Right atrium auricular region (tissue), 2 donors: ENCODE measurements around the gene BEND4. TPM values are rescaled to one million over a fixed set of nuclear protein-coding genes. Genes with fewer than 3 reads are reported as not detected.
"Not testable (repeated sequence)": the region's sequence is repeated elsewhere in the genome, so short reads cannot be mapped to it uniquely, and the experiment has no call there.

Experiments
- DNase-seq: peaks from one replicate; pipeline ENCODE4 v3.0.0-alpha.2; 2019; ENCODE audit warnings: low spot score
- H3K27ac ChIP-seq, 2 donors: fragments of 200-600 bp; sonication (generic); 1 replicate in 1 of 2; 2 replicates in 1 of 2; pipeline ENCODE4 v1.5.1; 2016 to 2019
- H3K27me3 ChIP-seq, 2 donors: fragments of 200-600 bp; sonication (generic); one replicate each; pipeline versions ENCODE4 v1.5.1 to v1.6.0; 2017 to 2019
- H3K36me3 ChIP-seq: fragments of 200-600 bp; sonication (generic); one replicate; pipeline ENCODE4 v1.5.1; 2016
- H3K4me1 ChIP-seq, 2 donors: fragments of 200-600 bp; sonication (generic); one replicate each; pipeline versions ENCODE4 v1.5.1 to v1.6.0; 2017 to 2019
- H3K4me3 ChIP-seq, 2 donors: fragments of 200-600 bp; sonication (generic); 1 replicate in 1 of 2; 2 replicates in 1 of 2; pipeline ENCODE4 v1.5.1; 2017 to 2019; ENCODE audit warnings: mild to moderate bottlenecking in 1 of 2, moderate library complexity in 1 of 2
- H3K9me3 ChIP-seq, 2 donors: fragments of 200-600 bp; sonication (generic); one replicate each; pipeline ENCODE4 v1.5.1; 2019
- CTCF ChIP-seq, 2 donors: fragments of 200-600 bp; sonication (generic); IDR thresholded peaks; one replicate each; pipeline ENCODE4 v1.5.1; 2019; ENCODE audit warnings: antibody characterized with exemption in 2 of 2
- total RNA-seq, 2 donors: library from RNA; depleted of rRNA; stranded (reverse); fragments of >200 nt; gene quantifications; one replicate each; pipeline ENCODE4 v1.1.0, GENCODE V29; 2016

Gene BEND4
- under 1 TPM in 1 of 2 donors, not detected in 1; 0.04 TPM for total RNA-seq

- no peak for TF ChIP-seq CTCF (IDR thresholded peaks at IDR 0.05)
- peaks cover 0 to 19% of the 10 kb centered on the region in 2 donors for H3K4me1 ChIP-seq
- H3K36me3 ChIP-seq = no peaks in the 10 kb centered on the region
- no peak within 1 kb of the TSS for H3K27ac ChIP-seq
- H3K27me3 ChIP-seq = peaks cover 24 to 36% of the 10 kb centered on the region in 2 donors
- no peak for DNase-seq
- H3K9me3 ChIP-seq = no peaks in the 10 kb centered on the region
- H3K4me3 ChIP-seq = peak within 1 kb of the TSS; percentile 18 to 51
Measured at GRCh38 chr4:42152507-42153504, at the start of gene BEND4. Gene BEND4 (minus strand): TSS chr4:42152655. CDS start chr4:42152143, 512 bp downstream.

GRCh38 chr4:42197341-42197740 lies 44.9 kb upstream of the BEND4 start:
- no peaks in the 10 kb centered on the region for H3K27me3 ChIP-seq
- H3K4me1 ChIP-seq = no peaks in the 10 kb centered on the region
- no peak overlapping the region for H3K27ac ChIP-seq
- H3K36me3 ChIP-seq = no peaks in the 10 kb centered on the region
- no peak for DNase-seq
- TF ChIP-seq CTCF (IDR thresholded peaks at IDR 0.05) = no peak
- no peaks in the 10 kb centered on the region for H3K9me3 ChIP-seq
- H3K4me3 ChIP-seq = no peak overlapping the region

- Histone ChIP-seq H3K4me1 (no peaks in the 10 kb centered on the region), H3K27me3 (no peaks in the 10 kb centered on the region), H3K9me3 (peaks cover 0 to 7% of the 10 kb centered on the region in 2 donors), H3K36me3 (no peaks in the 10 kb centered on the region), H3K4me3 (no peak overlapping the region), H3K27ac (no peak overlapping the region)
- no peak for TF ChIP-seq CTCF (IDR thresholded peaks at IDR 0.05)
- no peak for DNase-seq
Measured at GRCh38 chr4:42172921-42173320, 20.5 kb upstream of the BEND4 start.

- Histone ChIP-seq H3K36me3 (no peaks in the 10 kb centered on the region), H3K27ac (no peak overlapping the region), H3K4me3 (no peak overlapping the region), H3K27me3 (no peaks in the 10 kb centered on the region), H3K9me3 (peaks cover 0 to 4% of the 10 kb centered on the region in 2 donors), H3K4me1 (no peaks in the 10 kb centered on the region)
- TF ChIP-seq CTCF (IDR thresholded peaks at IDR 0.05) = no peak
- no peak for DNase-seq
Measured at GRCh38 chr4:42172128-42172790, 19.8 kb upstream of the BEND4 start.

- Histone ChIP-seq H3K27ac (no peak overlapping the region), H3K27me3 (no peaks in the 10 kb centered on the region), H3K36me3 (no peaks in the 10 kb centered on the region), H3K9me3 (peaks cover 0 to 6% of the 10 kb centered on the region in 2 donors), H3K4me1 (no peaks in the 10 kb centered on the region), H3K4me3 (no peak overlapping the region)
- TF ChIP-seq CTCF (IDR thresholded peaks at IDR 0.05) = no peak
- DNase-seq = no peak
Measured at GRCh38 chr4:42167709-42168108, 15.3 kb upstream of the BEND4 start.

- not testable (repeated sequence) for H3K36me3 ChIP-seq, H3K27ac ChIP-seq, H3K27me3 ChIP-seq, H3K4me3 ChIP-seq, H3K4me1 ChIP-seq, H3K9me3 ChIP-seq, DNase-seq
Measured at GRCh38 chr4:42166186-42166585, 13.7 kb upstream of the BEND4 start.
